ENCODE measurements around the gene IL32. TPM values are rescaled to one million over a fixed set of nuclear protein-coding genes. Genes with fewer than 3 reads are reported as not detected.
A peak's percentile ranks its signal among the peaks of the same experiment; 100 is the strongest.

The IL32 gene
- total and polyA plus RNA-seq, 7 donors = 90.5 to 749 (median 192) TPM

GRCh38 chr16:3088925-3089716 is 23.7 kb downstream of the IL32 start:
- WGBS, 3 donors = 85 to 88% (median 85%) methylated on average over 65 to 71 of the region's 71 CpGs
- DNase-seq = peak in 1 of 2 donors; percentile 40
- Histone ChIP-seq H3K36me3 (ENCODE audit: insufficient read depth in 1 of 2, low read depth in 1 of 2) (no peaks in the 10 kb centered on the region), H3K4me3 (no peak overlapping the region), H3K4me1 (peaks cover 9% of the 10 kb centered on the region), H3K27ac (no peak overlapping the region), H3K9me3 (no peaks in the 10 kb centered on the region), H3K27me3 (ENCODE audit: insufficient read depth in 3 of 3, low read length in 2 of 3) (peaks cover 0 to 5% (median 0%) of the 10 kb centered on the region in 3 donors)
- intact Hi-C loops (cut with DNase I) = no loop called here
- TF ChIP-seq, protein P1, sequence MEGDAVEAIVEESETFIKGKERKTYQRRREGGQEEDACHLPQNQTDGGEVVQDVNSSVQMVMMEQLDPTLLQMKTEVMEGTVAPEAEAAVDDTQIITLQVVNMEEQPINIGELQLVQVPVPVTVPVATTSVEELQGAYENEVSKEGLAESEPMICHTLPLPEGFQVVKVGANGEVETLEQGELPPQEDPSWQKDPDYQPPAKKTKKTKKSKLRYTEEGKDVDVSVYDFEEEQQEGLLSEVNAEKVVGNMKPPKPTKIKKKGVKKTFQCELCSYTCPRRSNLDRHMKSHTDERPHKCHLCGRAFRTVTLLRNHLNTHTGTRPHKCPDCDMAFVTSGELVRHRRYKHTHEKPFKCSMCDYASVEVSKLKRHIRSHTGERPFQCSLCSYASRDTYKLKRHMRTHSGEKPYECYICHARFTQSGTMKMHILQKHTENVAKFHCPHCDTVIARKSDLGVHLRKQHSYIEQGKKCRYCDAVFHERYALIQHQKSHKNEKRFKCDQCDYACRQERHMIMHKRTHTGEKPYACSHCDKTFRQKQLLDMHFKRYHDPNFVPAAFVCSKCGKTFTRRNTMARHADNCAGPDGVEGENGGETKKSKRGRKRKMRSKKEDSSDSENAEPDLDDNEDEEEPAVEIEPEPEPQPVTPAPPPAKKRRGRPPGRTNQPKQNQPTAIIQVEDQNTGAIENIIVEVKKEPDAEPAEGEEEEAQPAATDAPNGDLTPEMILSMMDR (IDR thresholded peaks at IDR 0.05) = no peak
- ATAC-seq = no peak

DNA sequence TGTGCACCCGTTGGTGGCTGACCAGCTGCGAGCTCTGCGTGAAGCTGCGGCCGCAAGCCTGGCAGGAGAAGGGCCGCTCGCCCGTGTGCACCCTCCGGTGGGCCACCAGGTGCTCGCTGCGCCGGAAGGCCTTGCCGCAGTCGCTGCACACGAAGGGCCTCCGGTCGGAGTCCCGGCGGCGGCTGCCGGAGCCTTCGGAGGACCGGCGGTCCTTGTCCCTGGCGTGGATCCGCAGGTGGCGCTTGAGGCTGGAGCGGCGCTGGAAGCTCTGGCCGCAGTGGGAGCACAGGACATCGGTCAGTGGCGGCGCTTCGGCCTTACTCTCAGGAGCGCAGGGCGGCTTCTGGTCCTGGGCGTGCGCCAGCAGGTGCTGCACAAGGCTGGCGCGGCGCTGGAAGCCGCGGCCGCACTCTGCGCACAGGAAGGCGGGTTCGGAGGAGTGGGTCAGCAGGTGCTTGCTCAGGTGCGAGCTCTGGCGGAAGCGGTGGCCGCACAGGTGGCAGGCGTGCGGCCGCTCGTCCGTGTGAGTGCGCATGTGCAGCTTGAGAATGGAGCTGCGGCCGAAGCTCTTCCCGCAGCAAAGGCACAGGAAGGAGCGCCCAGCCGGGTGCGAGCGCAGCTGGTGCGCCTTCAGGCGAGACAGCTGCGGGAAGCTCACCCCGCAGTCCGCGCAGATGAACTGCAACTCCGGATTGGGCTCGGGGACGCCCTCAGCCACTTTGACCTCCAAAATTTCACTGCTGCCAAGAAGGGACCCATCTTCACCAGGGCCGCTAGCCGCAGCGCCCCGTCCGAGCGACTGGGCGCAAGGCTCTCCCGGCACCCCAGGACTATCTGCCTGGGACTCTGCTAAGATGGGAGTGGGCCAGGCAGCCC is 24.5 kb downstream of the IL32 start:
- TF ChIP-seq, protein P1 (IDR thresholded peaks at IDR 0.05) = no peak
- intact Hi-C loops (cut with DNase I) = no loop called here
- no peaks in the 10 kb centered on the region for H3K9me3 ChIP-seq
- peaks cover 0 to 5% (median 0%) of the 10 kb centered on the region in 3 donors for H3K27me3 ChIP-seq (ENCODE audit: insufficient read depth in 3 of 3, low read length in 2 of 3)
- no peaks in the 10 kb centered on the region for H3K36me3 ChIP-seq (ENCODE audit: insufficient read depth in 1 of 2, low read depth in 1 of 2)
- peaks cover 9% of the 10 kb centered on the region for H3K4me1 ChIP-seq
- WGBS, 3 donors = 94 to 96% (median 95%) methylated on average over 72 to 81 of the region's 81 CpGs
- H3K4me3 ChIP-seq = no peak overlapping the region
- peak in 1 of 2 donors; percentile 38 for DNase-seq
- ATAC-seq = no peak
- no peak overlapping the region for H3K27ac ChIP-seq

DNA sequence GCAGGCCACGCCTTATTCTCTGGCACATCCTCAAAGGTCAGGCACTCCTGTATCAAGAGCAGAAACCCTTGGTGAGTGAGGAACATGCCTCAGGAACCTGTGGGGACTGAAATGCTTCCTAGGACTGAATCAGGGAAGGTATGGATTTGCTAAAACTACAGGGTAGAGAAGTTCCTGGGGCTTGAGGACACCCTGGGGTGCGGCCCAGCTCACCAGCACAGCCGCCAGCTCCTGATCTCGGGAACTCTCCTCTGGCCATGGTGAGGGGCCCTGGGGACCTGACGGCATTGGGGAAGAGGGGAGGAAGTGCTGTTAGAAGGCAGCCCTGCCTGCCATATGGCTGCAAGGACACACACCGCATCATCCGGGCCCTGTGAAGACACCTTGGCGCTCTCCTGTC is 26.1 kb downstream of the IL32 start:
- TF ChIP-seq, protein P1 (IDR thresholded peaks at IDR 0.05) = no peak
- WGBS, 3 donors = 88 to 95% (median 89%) methylated on average over 8 of the region's 8 CpGs
- no peaks in the 10 kb centered on the region for H3K9me3 ChIP-seq

DNA sequence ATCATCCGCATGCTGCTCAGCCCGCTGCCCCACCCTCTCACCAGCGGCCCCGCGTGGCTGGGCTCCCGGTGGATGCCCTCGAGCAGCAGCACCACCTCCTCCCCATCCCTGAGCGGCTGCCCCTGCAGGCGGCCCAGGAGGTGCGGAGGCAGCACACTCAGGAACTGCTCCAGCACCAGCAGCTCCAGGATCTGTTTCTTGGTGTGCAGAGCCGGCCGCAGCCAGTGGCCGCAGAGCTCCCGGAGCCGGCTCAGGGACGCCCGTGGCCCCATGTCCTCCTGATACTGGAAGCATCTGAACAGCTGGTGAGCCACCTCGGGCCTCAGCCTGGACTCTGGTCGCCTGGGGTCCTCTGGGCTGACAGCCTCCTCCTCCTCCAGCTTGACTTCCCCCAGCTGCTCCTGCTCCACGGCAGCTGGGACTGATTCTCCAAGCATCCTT is 27.1 kb downstream of the IL32 start:
- ATAC-seq (no peak), DNase-seq (peak in 1 of 2 donors; percentile 36)
- H3K27ac ChIP-seq = no peak overlapping the region
- H3K9me3 ChIP-seq = no peaks in the 10 kb centered on the region
- H3K4me3 ChIP-seq = no peak overlapping the region
- WGBS, 3 donors = 37 to 46% (median 46%) methylated on average over 20 of the region's 20 CpGs
- H3K27me3 ChIP-seq (ENCODE audit: insufficient read depth in 3 of 3, low read length in 2 of 3) = peaks cover 0 to 5% (median 0%) of the 10 kb centered on the region in 3 donors
- TF ChIP-seq, protein P1 (IDR thresholded peaks at IDR 0.05) = no peak
- intact Hi-C loops (cut with DNase I) = no loop called here
- H3K36me3 ChIP-seq (ENCODE audit: insufficient read depth in 1 of 2, low read depth in 1 of 2) = no peaks in the 10 kb centered on the region
- H3K4me1 ChIP-seq = peaks cover 7% of the 10 kb centered on the region

More for the DNA sequence above, 26.1 kb downstream of the IL32 start:
- ATAC-seq (no peak), DNase-seq (no peak)
- Histone ChIP-seq H3K27me3 (ENCODE audit: insufficient read depth in 3 of 3, low read length in 2 of 3) (peaks cover 0 to 5% (median 0%) of the 10 kb centered on the region in 3 donors), H3K4me1 (peaks cover 9% of the 10 kb centered on the region), H3K27ac (no peak overlapping the region), H3K4me3 (no peak overlapping the region), H3K36me3 (ENCODE audit: insufficient read depth in 1 of 2, low read depth in 1 of 2) (no peaks in the 10 kb centered on the region)
- intact Hi-C loops (cut with DNase I) = no loop called here

Data from psoas muscle (tissue), 8 donors.